Measurements from ENCODE around the gene BTBD9.

- no peak for TF ChIP-seq CTCF (IDR thresholded peaks at IDR 0.05 in 8 of 11, conservative IDR thresholded peaks at IDR 0.05 in 3 of 11)
- TF ChIP-seq POLR2A (IDR thresholded peaks at IDR 0.05): no peak
- TF ChIP-seq POLR2AphosphoS5 (IDR thresholded peaks at IDR 0.05): no peak
Measured at GRCh38 chr6:38646166-38646878, 6.6 kb upstream of the BTBD9 start.
